ENCODE measurements around the gene ABCC3.
A peak's percentile ranks its signal among the peaks of the same experiment; 100 is the strongest.
"Not testable (repeated sequence)": the region's sequence is repeated elsewhere in the genome, so short reads cannot be mapped to it uniquely, and the experiment has no call there.

Gene ABCC3

GRCh38 chr17:50699410-50699809, 64.7 kb downstream of the ABCC3 start:
- H3K27me3 Mint-ChIP-seq: no peaks in the 10 kb centered on the region
- H3K27ac Mint-ChIP-seq: peak overlapping the region in 1 of 2 donors; percentile 39
- H3K9me3 Mint-ChIP-seq: no peaks in the 10 kb centered on the region
- DNase-seq: no peak
- no peak for ATAC-seq (replicated peaks)
- peaks cover 20 to 28% of the 10 kb centered on the region in 2 donors for H3K4me1 Mint-ChIP-seq (ENCODE audit: low read depth in 2 of 2)
- peaks cover 65% of the 10 kb centered on the region for H3K36me3 Mint-ChIP-seq (ENCODE audit: insufficient read depth)
- H3K4me3 Mint-ChIP-seq: no peak overlapping the region

- peak overlapping the region in 1 of 2 donors; percentile 61 for H3K27ac Mint-ChIP-seq
- H3K36me3 Mint-ChIP-seq (ENCODE audit: insufficient read depth): peaks cover 51% of the 10 kb centered on the region
- DNase-seq: no peak
- H3K4me3 Mint-ChIP-seq: no peak overlapping the region
- no peak for ATAC-seq (replicated peaks)
- no peaks in the 10 kb centered on the region for H3K27me3 Mint-ChIP-seq
- no peaks in the 10 kb centered on the region for H3K9me3 Mint-ChIP-seq
- peaks cover 26 to 38% of the 10 kb centered on the region in 2 donors for H3K4me1 Mint-ChIP-seq (ENCODE audit: low read depth in 2 of 2)
Measured at GRCh38 chr17:50703162-50703561, 68.5 kb downstream of the ABCC3 start.

GRCh38 chr17:50707289-50708049, 72.8 kb downstream of the ABCC3 start, which contains the start of gene ANKRD40:
ANKRD40 (minus strand) TSS chr17:50707914; CDS start chr17:50707654, 260 bp downstream.
- Mint-ChIP-seq H3K4me1 (ENCODE audit: low read depth in 2 of 2) (peaks cover 21 to 32% of the 10 kb centered on the region in 2 donors), H3K27me3 (no peaks in the 10 kb centered on the region), H3K9me3 (no peaks in the 10 kb centered on the region), H3K36me3 (ENCODE audit: insufficient read depth) (peaks cover 29% of the 10 kb centered on the region), H3K27ac (peak within 1 kb of the TSS; percentile 96), H3K4me3 (peak within 1 kb of the TSS; percentile 89 to 90)
- peak; percentile 90 to 95 (median 91) for DNase-seq
- peak; percentile 83 for ATAC-seq (replicated peaks)

- peaks cover 29% of the 10 kb centered on the region for H3K36me3 Mint-ChIP-seq (ENCODE audit: insufficient read depth)
- H3K4me3 Mint-ChIP-seq: peak overlapping the region; percentile 89 to 90
- H3K27ac Mint-ChIP-seq: peak overlapping the region; percentile 96
- no peaks in the 10 kb centered on the region for H3K27me3 Mint-ChIP-seq
- H3K4me1 Mint-ChIP-seq (ENCODE audit: low read depth in 2 of 2): peaks cover 19 to 26% of the 10 kb centered on the region in 2 donors
- no peaks in the 10 kb centered on the region for H3K9me3 Mint-ChIP-seq
- ATAC-seq (replicated peaks): no peak
- DNase-seq: no peak
Measured at GRCh38 chr17:50708050-50709000, 73.6 kb downstream of the ABCC3 start.

GRCh38 chr17:50709053-50709452, 74.4 kb downstream of the ABCC3 start:
- H3K36me3 Mint-ChIP-seq (ENCODE audit: insufficient read depth): peaks cover 29% of the 10 kb centered on the region
- peaks cover 12 to 22% of the 10 kb centered on the region in 2 donors for H3K4me1 Mint-ChIP-seq (ENCODE audit: low read depth in 2 of 2)
- not testable (repeated sequence) for H3K9me3 Mint-ChIP-seq; DNase-seq; H3K27me3 Mint-ChIP-seq; ATAC-seq (replicated peaks)
- H3K4me3 Mint-ChIP-seq: peak overlapping the region in 1 of 2 donors; percentile 90
- peak overlapping the region; percentile 96 for H3K27ac Mint-ChIP-seq

GRCh38 chr17:50710025-50710424, 75.3 kb downstream of the ABCC3 start:
- H3K4me3 Mint-ChIP-seq: peak overlapping the region in 1 of 2 donors; percentile 13
- H3K9me3 Mint-ChIP-seq: no peaks in the 10 kb centered on the region
- ATAC-seq (replicated peaks) (no peak), DNase-seq (no peak)
- peaks cover 27% of the 10 kb centered on the region for H3K36me3 Mint-ChIP-seq (ENCODE audit: insufficient read depth)
- H3K4me1 Mint-ChIP-seq (ENCODE audit: low read depth in 2 of 2): peaks cover 9 to 22% of the 10 kb centered on the region in 2 donors
- peak overlapping the region; percentile 96 for H3K27ac Mint-ChIP-seq
- H3K27me3 Mint-ChIP-seq: no peaks in the 10 kb centered on the region

GRCh38 chr17:50710650-50711049, 76.0 kb downstream of the ABCC3 start:
- Mint-ChIP-seq H3K36me3 (ENCODE audit: insufficient read depth) (peaks cover 27% of the 10 kb centered on the region), H3K9me3 (no peaks in the 10 kb centered on the region), H3K27me3 (no peaks in the 10 kb centered on the region), H3K4me3 (no peak overlapping the region), H3K4me1 (ENCODE audit: low read depth in 2 of 2) (peaks cover 9 to 22% of the 10 kb centered on the region in 2 donors), H3K27ac (no peak overlapping the region)
- ATAC-seq (replicated peaks) (no peak), DNase-seq (no peak)

- no peaks in the 10 kb centered on the region for H3K27me3 Mint-ChIP-seq
- peak overlapping the region in 1 of 2 donors; percentile 16 for H3K27ac Mint-ChIP-seq
- DNase-seq: no peak
- peaks cover 8 to 17% of the 10 kb centered on the region in 2 donors for H3K4me1 Mint-ChIP-seq (ENCODE audit: low read depth in 2 of 2)
- ATAC-seq (replicated peaks): no peak
- peaks cover 14% of the 10 kb centered on the region for H3K36me3 Mint-ChIP-seq (ENCODE audit: insufficient read depth)
- no peak overlapping the region for H3K4me3 Mint-ChIP-seq
- H3K9me3 Mint-ChIP-seq: no peaks in the 10 kb centered on the region
Measured at GRCh38 chr17:50712641-50713040, 78.0 kb downstream of the ABCC3 start.

GRCh38 chr17:50715471-50715870, 80.8 kb downstream of the ABCC3 start:
- Mint-ChIP-seq H3K36me3 (ENCODE audit: insufficient read depth) (peaks cover 19% of the 10 kb centered on the region), H3K4me1 (ENCODE audit: low read depth in 2 of 2) (peaks cover 5 to 9% of the 10 kb centered on the region in 2 donors), H3K27ac (no peak overlapping the region), H3K27me3 (no peaks in the 10 kb centered on the region), H3K4me3 (no peak overlapping the region), H3K9me3 (no peaks in the 10 kb centered on the region)
- ATAC-seq (replicated peaks) (no peak), DNase-seq (no peak)

GRCh38 chr17:50719144-50719923, 84.7 kb downstream of the ABCC3 start, which contains the start of gene LUC7L3:
LUC7L3 (plus strand) TSS chr17:50719603; CDS start chr17:50719733, 130 bp downstream.
- peak; percentile 94 for ATAC-seq (replicated peaks)

GRCh38 chr17:50719924-50720794, 85.5 kb downstream of the ABCC3 start:
- no peak for DNase-seq
- Mint-ChIP-seq H3K4me1 (ENCODE audit: low read depth in 2 of 2) (peaks cover 26 to 27% of the 10 kb centered on the region in 2 donors), H3K27ac (peak overlapping the region; percentile 97), H3K9me3 (no peaks in the 10 kb centered on the region), H3K27me3 (no peaks in the 10 kb centered on the region), H3K36me3 (ENCODE audit: insufficient read depth) (peaks cover 34% of the 10 kb centered on the region), H3K4me3 (peak overlapping the region; percentile 96 to 98)
- ATAC-seq (replicated peaks): no peak

More at GRCh38 chr17:50719144-50719923, 84.7 kb downstream of the ABCC3 start, which contains the start of gene LUC7L3:
- Mint-ChIP-seq H3K9me3 (no peaks in the 10 kb centered on the region), H3K27me3 (no peaks in the 10 kb centered on the region), H3K27ac (peak within 1 kb of the TSS; percentile 97), H3K4me1 (ENCODE audit: low read depth in 2 of 2) (peaks cover 20 to 27% of the 10 kb centered on the region in 2 donors), H3K4me3 (peak within 1 kb of the TSS; percentile 96 to 98), H3K36me3 (ENCODE audit: insufficient read depth) (peaks cover 33% of the 10 kb centered on the region)
- peak; percentile 88 to 94 (median 91) for DNase-seq

All from effector memory CD8-positive, alpha-beta T cell (primary cell).